HG03139 (cell line): Measurements from ENCODE around the gene PAFAH2.
A peak's percentile ranks its signal among the peaks of the same experiment; 100 is the strongest.

Experiments used
- ATAC-seq: cut with Tn5 transposase; IDR thresholded peaks from one replicate; pipeline ENCODE4 v1.9.1; 2021; ENCODE audit not compliant: unreplicated experiment

Gene PAFAH2

DNA sequence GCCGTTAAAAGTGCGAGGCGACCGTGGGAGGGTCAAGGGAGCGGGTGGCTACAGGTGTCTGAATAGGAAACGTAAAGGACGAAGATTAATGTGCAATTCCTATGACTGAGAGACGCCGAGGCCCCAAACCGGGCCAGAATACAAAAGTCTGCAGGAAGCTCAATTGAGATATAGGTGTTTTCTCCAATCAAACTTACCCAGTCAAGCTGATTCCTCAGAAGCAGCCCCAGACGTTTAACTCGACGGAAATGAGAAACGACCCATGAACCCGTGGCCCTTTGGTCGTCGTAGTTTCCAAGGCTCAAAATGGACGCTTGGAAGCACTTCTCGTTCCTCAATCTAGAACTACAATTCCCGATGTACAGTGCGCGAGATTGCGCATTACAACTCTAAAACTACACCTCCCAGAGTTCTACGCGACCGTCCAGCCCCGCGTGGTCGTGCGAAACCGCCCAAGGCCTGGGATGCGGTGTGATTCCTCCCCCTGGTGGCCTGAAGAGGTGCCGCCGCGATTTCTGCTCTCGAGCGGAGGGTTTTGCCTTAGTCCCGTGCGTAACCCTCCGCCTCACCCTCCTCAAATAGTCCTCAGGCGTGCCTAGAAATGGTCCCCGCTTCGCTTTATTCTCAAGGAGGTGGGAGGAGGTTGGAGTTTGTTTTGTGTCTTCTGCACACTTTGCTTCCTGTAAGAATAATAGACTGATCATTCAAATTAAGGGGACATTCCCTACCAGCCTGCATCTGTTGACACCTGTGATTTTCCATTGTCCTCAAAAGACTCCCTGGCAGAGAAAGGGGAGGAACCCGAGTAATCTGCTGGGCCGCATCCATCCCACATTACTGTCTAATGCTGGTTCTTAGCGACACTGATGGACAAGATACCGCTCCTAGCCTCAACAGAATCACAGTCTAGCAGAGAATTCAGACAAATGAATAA, at the start of gene PAFAH2:
Gene PAFAH2 (minus strand): TSS at position 236 of the 934 bp plus-strand sequence. CDS start 7,247 bp downstream, outside the sequence.
- peak; percentile 93 for ATAC-seq

DNA sequence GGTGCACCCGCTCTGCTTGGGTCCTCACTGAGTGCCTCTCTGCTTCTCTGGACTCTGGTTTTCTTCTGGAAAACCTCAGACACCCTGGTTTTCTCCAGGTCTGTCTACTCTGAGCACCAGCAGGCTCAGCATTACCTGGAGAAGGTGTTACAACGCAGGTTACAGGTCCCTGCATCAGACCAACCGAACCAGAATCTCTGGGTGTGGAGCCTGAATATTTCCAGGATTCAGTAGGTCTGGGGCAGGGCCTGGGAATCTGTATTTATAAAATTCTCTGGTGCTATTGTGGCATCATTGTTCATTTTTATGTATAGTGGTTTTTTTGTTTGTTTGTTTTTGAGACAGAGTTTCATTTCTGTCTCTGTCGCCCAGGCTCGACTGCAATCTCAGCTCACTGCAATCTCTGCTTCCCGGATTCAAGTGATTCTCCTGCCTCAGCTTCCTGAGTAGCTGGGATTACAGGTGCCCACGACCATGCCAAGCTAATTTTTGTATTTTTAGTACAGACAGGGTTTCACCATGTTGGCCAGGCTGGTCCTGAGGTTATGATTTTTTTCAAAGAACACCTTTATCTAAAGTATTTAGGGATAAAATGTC, 49.5 kb upstream of the PAFAH2 start:
- no peak for ATAC-seq

DNA sequence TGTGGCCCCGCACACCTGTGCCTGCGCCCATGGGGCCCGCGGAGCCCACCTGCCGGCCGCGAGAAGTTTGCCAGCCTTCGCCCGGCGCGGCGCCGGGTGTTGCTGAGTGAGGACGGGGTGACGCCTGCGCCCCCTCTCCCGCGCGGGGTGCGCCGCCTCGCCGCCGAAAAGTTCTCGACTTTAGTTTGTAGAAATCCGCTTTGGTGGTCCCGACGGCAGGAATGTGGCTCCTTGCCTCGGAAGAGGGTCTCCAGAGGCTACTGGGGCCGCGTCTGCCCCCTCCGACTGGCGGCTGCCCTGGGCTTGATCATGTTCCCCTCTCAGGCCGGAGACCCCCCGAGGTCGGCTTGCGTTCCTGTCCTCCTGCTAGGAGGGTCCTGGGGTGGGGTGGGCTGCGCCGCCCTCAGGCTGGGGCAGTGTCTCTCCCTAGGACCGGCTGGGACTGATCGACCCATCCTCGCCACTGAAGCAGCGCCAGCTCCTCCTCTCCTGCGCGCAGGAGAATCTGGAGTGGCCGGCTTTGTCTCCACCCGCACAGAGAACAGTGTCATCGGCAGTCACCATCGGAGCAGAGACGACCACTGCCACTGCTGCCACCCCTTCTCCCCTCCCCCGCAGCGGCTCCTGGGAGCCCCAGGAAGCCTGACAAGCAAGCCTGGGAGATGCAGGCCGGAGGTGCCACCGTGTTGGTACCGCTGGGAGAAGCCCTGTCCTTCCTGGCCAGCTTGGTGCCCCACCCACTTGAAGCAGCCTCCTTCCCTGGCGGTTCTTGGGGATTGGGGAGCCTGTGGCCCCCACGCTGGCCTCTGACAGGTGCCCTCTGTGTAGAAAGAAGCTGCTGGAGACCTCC, 48.6 kb upstream of the PAFAH2 start:
- ATAC-seq: no peak

DNA sequence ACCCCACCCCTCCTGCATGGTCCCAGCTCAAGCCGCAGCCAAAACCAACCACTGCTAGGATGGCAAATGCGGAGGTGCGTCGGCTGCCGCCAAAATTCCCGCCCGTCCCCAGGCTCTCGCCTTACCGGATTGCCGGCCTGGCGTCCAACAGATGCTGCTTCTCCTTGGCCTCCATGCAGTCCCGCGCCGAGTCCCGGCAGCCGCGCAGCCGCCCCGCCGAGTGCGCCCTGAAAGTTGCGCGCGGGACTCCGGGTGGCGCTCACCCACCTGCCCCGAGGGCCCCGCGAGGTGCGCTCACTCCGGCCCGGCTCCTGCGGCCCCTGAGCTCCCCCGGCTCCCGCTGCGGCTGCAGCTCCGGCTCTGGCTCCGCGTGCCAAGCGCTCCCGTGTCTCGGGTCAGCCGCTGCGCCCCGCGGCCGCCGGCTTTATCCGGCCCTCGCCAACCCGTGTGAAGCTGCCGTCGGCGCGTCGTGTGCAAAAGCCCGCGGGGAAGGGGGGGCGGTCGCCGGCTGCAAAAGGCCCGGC, 47.9 kb upstream of the PAFAH2 start, which contains the start of gene SLC30A2:
Gene SLC30A2 (minus strand): TSS at position 397 of the 524 bp plus-strand sequence. CDS start 222 bp downstream, at position 175.
- ATAC-seq: no peak

DNA sequence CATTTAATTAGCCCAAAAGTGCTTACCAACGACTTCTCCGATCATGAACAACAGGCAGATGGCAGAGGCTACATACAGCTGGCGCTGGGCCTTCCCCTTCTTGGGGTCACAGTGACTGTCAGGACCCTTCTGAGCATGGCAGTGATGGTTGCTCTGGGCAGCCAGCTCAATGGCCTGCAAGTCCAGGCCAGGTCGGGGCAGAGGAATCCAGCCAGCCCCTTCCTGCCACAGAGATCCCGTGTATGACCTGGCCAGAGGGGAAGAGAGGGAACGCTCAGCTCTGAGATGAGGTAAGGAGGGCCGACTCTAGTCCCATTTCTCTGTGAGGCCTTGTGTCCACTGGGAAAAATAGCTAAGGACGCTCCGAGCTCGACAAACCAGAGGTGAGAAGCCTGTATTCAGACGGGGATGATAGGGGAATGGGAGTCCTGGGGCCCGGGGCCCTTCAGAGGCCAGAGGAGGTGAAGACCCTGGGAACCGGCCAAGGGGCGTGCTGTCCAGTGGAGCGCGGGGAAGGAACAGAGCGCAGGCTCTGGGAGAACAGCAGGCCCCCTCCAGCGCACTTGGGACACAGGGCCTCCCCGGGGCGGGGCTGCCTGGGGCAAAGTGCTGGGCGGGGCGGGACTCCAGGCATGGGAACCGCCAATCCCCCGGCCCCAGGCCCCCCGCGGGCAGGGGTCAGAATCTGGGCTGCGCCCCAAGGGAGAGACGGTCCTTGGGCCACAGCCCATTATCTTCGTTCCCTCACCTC, 47.3 kb upstream of the PAFAH2 start:
- ATAC-seq: no peak

DNA sequence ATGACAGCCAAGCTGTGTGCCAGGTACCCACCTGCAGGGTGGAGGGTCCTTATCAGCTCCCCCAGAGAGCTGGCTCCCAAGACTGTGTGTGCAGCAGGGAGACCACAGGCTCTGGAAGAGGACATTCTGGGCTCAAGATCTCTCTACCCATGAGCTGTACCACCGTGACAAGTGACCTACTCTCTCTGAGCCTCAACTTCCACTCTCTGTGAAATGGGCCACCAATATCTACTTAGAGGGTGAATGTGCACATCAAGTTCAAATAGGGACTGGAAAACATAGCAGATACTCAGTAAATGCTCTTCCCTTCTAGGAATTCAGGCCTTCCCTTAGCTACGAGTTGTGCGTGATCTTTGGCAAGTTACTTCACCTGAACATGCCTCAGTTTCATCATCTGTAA, 46.6 kb upstream of the PAFAH2 start:
- ATAC-seq: no peak

DNA sequence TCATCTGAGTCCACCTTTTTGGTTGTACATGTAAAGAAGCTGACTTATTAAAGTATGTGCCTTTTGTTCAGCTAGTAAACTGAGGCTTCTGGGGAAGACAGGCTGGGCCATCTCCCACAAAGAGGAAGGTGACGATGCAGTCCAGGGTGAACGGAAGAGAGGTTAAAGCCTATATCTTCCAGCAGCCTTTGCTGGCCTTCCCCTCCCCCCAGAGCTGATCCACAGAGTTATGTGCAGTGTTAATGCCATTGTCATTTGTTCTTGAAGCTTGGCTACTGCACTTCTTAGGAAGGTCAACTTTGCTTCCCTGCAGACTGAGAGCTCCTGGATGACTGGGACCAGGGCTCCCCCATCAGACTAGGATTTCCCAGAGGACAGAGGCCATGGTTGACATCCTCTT, 45.9 kb upstream of the PAFAH2 start:
- no peak for ATAC-seq

DNA sequence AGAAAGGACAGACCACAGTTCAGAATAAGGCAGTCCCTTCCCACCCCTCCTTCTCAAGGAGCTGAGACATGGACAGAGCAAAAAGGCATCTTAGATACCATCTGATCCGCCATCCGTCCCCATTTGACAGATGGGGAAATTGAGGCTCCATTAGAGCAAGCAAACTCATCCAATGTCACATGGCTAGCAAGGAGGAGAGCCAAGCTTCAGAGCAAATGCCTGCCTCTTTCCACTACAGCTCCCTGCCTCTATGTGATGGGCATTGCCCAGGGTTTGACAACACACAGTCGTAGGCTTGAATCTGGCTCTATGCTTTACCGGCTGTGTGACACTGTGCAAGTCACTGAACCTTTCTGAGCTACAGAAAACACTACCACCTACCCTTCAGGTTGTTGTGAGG, 44.1 kb upstream of the PAFAH2 start:
- no peak for ATAC-seq

DNA sequence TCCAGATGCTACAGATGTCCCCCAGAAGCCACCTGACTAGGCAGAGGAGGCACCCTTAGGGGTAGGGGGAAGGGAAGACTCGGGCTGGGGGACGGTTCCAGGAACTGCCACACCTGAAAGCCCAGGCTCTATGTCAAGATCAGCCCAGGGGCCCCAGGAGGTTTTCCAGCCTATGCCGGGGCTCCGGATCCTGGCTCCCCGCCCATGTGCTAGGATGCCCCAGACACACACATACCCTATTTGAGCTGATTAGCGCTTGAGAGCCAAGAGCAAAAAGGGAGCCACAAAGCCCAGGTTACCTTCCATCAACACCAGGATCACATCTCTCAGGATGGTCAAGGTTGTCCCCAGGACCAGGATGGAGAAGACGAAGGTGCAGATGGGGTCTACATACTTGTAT, 43.5 kb upstream of the PAFAH2 start:
- ATAC-seq: no peak

DNA sequence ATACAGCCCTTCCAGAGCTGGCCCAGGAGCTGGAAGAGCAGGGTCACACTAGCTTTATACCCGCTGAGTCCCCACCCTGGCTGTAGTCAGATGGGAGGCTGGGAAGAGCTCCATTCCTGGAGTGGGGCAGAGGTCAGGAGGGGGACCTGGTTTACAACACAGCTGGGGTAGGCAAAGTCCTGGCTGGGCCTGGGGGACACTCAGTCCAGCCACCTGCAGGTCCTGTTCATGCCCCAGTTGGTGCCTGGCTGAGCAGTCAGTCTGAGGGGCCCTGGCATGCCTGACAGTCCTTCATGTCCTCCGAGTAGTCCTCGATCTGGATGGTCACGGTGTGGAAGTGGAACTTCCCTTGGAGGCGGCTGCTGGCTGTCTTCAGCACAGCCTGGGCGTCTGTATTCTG, 41.0 kb upstream of the PAFAH2 start:
- ATAC-seq: no peak

DNA sequence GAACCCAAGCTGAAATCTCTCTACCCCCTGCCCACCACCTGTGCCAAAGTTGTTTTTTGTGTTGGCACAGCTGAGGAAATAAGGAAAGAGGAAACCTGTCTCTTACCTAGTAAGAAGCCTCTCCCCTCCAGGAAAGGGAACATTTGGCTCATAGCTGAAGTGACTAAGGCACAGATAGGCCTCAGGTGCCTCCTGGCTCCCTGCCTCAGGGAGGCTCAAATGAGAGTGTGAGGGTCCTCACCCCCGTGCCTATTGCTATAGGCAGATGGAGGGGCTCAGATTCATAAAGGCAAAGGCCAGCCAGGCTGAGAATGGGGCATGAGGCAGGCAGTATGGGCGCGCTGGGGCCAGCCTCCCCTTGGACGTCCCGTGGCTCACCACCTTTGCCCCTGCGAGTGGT, 40.6 kb upstream of the PAFAH2 start:
- no peak for ATAC-seq

DNA sequence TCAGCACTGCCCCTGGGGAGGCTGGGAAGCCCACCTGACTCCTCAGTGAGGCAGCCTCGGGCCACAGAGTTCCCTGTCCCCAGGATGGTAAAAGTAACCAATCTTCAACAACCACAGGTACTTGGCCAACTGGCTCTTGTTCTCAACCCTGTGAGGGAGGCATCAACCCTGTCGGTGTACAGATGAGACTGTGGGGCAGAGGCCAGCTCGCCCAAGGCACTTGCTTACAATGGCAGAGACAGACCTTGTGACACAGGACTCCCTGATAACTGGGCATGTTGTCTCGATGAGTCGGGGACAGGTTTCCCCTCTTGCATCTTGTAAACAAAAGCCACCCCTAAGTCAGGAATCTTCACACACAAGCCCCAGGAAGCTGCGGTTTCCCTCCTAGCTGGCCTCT, 40.0 kb upstream of the PAFAH2 start:
- no peak for ATAC-seq

DNA sequence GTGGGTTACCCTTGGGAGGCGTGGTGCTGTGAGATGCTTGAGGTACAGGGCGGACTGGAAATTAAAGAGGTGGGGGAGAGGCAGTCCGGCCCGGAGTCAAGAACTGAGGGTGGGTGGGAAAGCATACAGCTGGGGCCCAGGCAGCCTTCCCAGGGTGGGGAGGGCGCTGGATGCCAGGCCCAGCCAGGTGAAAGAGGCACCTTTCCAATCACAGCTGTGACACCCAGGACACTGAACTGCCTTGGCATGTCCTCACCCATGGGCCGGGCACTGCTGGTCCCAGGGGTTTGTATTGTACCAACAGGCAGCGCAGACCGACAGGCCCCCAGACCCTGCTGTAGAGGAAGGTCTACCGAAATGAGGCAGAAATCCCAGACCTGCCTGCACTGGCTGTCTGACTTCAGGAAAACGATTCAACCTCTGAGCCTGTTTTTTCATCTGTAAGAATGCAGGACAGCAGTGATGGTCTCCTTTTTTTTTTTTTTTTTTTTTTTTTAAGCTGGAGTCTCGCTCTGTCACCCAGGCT, 39.0 kb upstream of the PAFAH2 start:
- ATAC-seq: no peak

DNA sequence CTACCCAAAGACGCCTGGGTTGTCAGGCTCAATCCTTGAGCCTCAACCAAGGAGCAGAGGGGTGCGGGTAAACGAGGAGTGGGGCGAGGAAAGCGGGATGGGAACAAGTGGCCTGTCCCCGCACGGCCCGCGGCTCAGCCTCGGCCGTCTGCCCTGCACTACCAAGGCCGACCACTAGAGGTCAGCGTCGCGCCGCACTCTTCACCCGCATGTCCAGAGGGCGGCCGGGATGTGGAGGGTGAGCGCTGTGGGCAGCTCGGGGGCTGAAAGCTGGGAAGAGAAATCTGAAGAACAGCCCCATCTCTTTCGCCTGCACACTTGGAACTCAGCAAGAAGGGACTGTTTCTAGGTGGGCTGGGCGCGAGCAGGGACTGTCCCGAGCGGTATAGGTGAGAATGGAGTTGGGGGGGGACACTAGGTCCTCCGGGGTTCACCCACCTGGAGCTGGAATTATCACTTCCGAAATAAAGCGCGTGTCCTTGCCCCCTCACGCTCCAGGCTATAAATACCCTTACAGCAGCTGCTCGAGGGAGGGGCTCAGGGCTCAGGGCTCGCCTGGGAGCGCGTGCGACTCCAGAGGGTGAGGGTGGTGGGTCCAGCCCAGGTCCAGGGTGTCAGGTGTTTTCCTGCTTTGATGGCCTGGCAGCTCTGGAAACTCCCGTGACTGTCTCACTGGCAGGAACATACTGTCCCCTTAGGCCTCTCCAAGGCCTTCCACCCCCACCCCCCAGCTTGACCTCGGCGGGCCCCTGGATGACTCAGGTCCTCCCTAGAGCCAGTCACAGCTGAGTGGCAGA, 38.3 kb upstream of the PAFAH2 start:
- ATAC-seq: peak; percentile 52

DNA sequence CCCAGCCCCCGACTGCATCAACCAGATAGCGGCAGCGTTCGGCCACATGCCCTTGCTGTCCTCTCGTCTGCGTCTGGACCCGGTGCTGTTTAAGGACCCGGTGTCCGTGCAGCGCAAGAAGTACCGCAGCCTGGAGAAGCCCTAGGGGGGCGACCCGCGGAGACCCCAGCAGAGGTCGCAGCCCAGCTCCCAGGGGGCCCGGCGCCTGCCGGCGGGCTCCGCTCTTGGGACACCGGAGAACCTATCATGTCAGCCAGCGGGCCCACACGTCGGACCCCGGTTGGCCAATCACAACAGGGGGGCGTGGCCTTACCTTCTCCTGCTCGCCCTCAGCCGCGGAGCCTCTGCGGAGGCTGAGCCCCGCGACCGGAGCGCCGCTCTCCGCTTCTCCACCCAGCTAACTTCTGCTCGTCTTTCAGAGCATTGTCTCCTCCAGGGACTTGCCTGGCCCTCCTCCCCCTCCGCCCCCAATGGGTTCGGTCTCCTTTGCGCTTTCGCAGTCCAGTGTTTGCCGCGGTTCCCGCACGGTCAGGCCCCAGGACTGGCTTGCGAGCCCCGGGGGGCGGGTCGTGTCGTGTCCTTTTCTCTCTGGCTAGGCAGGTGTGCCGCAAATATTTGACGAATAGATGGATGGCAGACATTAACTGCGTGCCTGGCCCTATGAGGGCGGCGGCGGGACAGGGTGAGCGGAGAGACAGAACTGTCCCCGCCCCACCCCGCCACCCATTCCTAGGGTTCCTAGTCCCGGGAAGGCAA, 37.5 kb upstream of the PAFAH2 start:
- peak; percentile 80 for ATAC-seq

DNA sequence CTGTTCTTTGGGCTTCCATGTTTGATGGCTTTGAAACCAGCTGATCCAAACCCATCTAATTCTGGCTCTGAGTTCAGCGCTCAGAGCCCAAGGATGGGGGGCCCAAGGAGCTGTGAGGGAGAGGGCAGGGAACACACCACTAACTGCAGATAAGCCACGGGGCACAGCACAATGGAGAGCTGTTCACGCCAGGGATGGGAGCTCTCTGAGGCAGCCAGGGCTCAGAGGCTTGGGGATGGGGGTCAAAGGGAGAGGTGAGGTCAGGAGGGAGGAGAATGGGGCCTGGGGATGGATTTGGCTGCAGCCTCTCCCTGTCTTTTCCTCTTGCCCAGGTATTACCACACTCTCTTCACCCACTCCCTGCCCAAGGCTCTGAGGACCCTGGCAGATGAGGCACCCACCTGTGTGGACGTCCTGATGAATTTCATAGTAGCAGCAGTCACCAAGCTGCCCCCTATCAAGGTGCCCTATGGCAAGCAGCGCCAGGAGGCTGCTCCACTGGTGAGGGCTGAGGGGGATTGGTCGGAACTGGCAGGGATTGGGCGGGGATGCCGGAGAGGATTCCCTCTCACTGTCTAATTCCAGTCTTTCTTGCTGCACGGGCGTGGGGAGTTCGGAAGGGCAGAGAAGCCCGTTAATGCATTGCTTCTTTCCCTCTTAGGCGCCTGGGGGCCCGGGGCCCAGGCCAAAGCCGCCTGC, 36.8 kb upstream of the PAFAH2 start:
- ATAC-seq: no peak

DNA sequence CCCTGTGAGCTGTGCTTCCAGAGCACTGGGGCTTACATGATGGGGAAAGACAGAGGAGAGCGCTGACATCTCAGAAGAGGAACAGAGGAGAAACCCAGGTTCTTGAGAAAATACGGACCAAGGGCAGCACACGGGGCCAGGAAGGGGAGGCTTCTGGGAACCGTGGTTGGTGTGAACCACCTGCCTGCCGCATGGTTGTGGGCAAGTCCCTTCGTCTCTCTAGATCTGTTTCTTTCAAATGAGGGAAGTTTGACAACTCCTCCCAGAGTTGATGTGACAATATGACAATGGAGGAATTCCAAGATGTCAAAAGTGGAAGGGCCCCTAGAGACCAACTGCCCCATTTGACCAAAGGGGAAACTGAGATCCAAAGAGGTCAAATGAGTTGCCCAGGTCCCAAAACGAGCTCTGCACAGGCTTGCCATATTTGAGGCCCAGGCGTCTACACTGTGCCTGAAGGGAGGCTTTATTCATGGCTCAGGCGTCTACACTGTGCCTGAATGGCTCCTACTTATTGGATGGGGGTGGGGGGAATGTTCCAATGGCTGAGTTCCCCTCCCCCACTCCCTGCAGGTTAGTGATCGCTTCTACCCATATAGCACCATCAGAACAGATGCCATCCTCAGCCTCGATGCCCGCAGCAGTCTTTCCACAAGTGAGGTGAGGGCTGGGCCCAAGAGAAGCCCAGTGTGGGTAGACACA, 34.9 kb upstream of the PAFAH2 start:
- ATAC-seq: no peak
